PC-9 (cell line): ENCODE data around the gene DPYSL4.

Experiments used
- EZH2 ChIP-seq: fragments of 200-600 bp; sonication (generic); IDR thresholded peaks from 2 replicates; pipeline ENCODE4 v1.8.0; 2017; ENCODE audit warnings: antibody characterized with exemption, low read depth
- TF ChIP-seq, protein P1 (sequence below): fragments of 200-600 bp; sonication (generic); conservative IDR thresholded peaks from 2 replicates; pipeline ENCODE4 v1.6.1; 2017; ENCODE audit warnings: mixed run types, antibody characterized with exemption, mild to moderate bottlenecking, moderate library complexity

- TF ChIP-seq, protein P1, sequence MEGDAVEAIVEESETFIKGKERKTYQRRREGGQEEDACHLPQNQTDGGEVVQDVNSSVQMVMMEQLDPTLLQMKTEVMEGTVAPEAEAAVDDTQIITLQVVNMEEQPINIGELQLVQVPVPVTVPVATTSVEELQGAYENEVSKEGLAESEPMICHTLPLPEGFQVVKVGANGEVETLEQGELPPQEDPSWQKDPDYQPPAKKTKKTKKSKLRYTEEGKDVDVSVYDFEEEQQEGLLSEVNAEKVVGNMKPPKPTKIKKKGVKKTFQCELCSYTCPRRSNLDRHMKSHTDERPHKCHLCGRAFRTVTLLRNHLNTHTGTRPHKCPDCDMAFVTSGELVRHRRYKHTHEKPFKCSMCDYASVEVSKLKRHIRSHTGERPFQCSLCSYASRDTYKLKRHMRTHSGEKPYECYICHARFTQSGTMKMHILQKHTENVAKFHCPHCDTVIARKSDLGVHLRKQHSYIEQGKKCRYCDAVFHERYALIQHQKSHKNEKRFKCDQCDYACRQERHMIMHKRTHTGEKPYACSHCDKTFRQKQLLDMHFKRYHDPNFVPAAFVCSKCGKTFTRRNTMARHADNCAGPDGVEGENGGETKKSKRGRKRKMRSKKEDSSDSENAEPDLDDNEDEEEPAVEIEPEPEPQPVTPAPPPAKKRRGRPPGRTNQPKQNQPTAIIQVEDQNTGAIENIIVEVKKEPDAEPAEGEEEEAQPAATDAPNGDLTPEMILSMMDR, result no peak
- no peak for TF ChIP-seq EZH2
Observed at GRCh38 chr10:132251928-132252327, 65.2 kb downstream of the DPYSL4 start.
